ENCODE data around the gene SLC22A14. TPM values are rescaled to one million over a fixed set of nuclear protein-coding genes. Genes with fewer than 3 reads are reported as not detected.

The SLC22A14 gene
- total and polyA plus RNA-seq, 2 donors (not counting 1 experiment from before 2014, with no cell fraction given), result not detected

DNA sequence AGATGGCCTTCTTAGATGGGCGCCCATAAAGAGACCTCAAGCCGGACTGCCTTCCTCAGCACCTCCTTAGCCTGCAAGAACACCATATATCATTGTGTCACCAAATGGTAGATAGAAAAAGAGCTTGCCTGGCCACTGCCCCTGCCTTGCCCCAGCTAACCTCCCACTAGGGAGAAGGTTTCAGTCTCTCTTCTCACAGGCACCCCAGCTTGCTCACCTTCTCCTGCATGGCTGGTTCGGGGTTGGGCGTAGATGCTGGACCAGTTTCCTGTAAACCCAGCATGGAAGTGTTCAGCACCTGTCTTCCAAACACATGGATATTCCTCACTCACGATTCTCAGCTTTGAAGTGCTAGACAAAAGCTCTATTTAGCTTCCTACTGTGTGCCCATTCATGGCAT, 3.3 kb upstream of the SLC22A14 start:
- Histone ChIP-seq H3K9me3 (ENCODE audit: control extremely low read depth in 1 of 3, control insufficient read depth in 2 of 3, insufficient read depth in 1 of 3, low read length in 2 of 3) (no peaks in the 10 kb centered on the region), H3K9ac (ENCODE audit: low read length) (no peak overlapping the region), H3K4me2 (replicated peaks; ENCODE audit: low read depth, low read length, poor library complexity, severe bottlenecking) (no peak overlapping the region), H3K79me2 (ENCODE audit: control insufficient read depth, insufficient read depth, low read length) (no peaks in the 10 kb centered on the region), H3K27me3 (replicated peaks in 1 of 4; ENCODE audit: control extremely low read depth in 1 of 4, control insufficient read depth in 3 of 4, insufficient read depth in 4 of 4, low read length in 3 of 4) (no peaks in the 10 kb centered on the region), H2AFZ (ENCODE audit: insufficient read depth, low read depth, low read length, poor library complexity, severe bottlenecking) (no peak overlapping the region), H3K36me3 (replicated peaks in 1 of 2; ENCODE audit: control extremely low read depth in 1 of 2, control insufficient read depth in 1 of 2, extremely low read depth in 1 of 2, insufficient read depth in 2 of 2, low read length in 1 of 2) (no peaks in the 10 kb centered on the region), H4K20me1 (ENCODE audit: control insufficient read depth, insufficient read depth, low read length, poor library complexity, severe bottlenecking) (no peaks in the 10 kb centered on the region), H3K4me3 (ENCODE audit: control extremely low read depth in 1 of 5, extremely low read depth in 1 of 5, insufficient read depth in 1 of 5, low read depth in 2 of 5, low read length in 4 of 5) (no peak overlapping the region), H3K27ac (ENCODE audit: low read length in 2 of 2) (no peak overlapping the region), H3K4me1 (ENCODE audit: control insufficient read depth in 2 of 2, insufficient read depth in 2 of 2, low read length in 2 of 2) (no peaks in the 10 kb centered on the region)
- no peak overlapping the region for H3K27ac Mint-ChIP-seq
- no peak for ATAC-seq (ENCODE audit: low read depth)
- POLR2A ChIA-PET, result no interaction called here
- no peaks in the 10 kb centered on the region for H3K27me3 Mint-ChIP-seq
- CTCF ChIA-PET, result no interaction called here
- DNase-seq, result no peak
- intact Hi-C loops (cut with micrococcal nuclease), result no loop called here
- no peaks in the 10 kb centered on the region for H3K4me1 Mint-ChIP-seq
- no peak overlapping the region for H3K4me3 Mint-ChIP-seq
- TF ChIP-seq EZH2 (IDR thresholded peaks at IDR 0.05; ENCODE audit: borderline replicate concordance, insufficient read depth, low read depth, low read length, poor library complexity, severe bottlenecking), result no peak
- H3K9me3 Mint-ChIP-seq (ENCODE audit: insufficient read depth), result no peaks in the 10 kb centered on the region
- 95% methylated on average over 4 of the region's 5 CpGs for WGBS (ENCODE audit: insufficient coverage)

DNA sequence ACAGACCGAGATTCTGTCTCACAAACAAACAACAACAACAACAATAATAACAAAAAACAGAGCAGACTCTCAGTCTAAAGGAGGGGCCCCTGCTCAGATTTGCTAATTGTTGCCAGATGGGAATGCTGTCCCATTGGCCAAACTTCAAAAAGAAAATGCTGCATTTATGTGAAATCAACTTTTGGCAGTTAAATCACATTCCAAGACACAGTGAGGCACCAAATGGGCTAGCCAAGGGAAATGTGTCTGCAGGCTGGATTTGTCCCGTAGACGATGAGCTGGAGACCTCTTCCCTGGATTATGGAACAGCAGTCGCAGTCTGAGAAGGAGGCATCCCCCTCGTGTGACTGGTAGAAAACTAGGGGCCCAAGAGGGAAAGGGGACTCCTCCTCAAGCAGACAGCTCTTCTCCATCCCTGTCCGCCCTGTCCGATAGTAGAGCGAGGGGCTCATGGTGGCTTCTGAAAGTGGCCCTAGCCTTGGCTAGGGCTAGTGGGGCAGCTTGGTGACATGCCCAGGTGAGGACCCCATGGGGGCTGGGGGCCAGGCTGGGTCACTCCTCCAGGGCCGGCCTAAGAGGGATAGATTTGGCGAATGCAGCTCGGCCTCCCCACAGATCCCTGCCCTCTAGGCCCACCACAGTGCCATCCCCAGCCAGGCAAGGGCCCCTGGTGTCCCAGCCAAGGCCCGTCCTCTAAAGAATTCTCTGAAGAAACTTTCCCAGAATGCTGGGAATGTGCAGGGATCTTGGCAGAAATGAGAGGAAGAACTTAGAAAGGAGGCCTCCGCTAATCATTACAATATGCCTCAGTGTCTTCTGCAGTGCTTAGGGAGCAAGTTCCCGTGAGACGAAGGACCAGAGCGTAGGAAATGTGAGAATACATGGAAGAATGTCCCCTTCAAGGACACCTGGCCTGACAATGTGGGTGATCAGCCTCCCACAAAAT, 2.0 kb downstream of the SLC22A14 start:
- no peaks in the 10 kb centered on the region for H3K9me3 ChIP-seq (ENCODE audit: control extremely low read depth in 1 of 3, control insufficient read depth in 2 of 3, insufficient read depth in 1 of 3, low read length in 2 of 3)
- POLR2A ChIA-PET, result no interaction called here
- H3K27ac Mint-ChIP-seq, result no peak overlapping the region
- ATAC-seq (ENCODE audit: low read depth), result no peak
- H3K4me1 Mint-ChIP-seq, result no peaks in the 10 kb centered on the region
- CTCF ChIA-PET, result no interaction called here
- H3K9me3 Mint-ChIP-seq (ENCODE audit: insufficient read depth), result no peaks in the 10 kb centered on the region
- H3K27me3 ChIP-seq (replicated peaks in 1 of 4; ENCODE audit: control extremely low read depth in 1 of 4, control insufficient read depth in 3 of 4, insufficient read depth in 4 of 4, low read length in 3 of 4), result no peaks in the 10 kb centered on the region
- no peak overlapping the region for H3K27ac ChIP-seq (ENCODE audit: low read length in 2 of 2)
- H3K27me3 Mint-ChIP-seq, result peaks cover under 1% of the 10 kb centered on the region
- no peak overlapping the region for H3K9ac ChIP-seq (ENCODE audit: low read length)
- TF ChIP-seq EZH2 (IDR thresholded peaks at IDR 0.05; ENCODE audit: borderline replicate concordance, insufficient read depth, low read depth, low read length, poor library complexity, severe bottlenecking), result no peak
- TF ChIP-seq, protein P1, sequence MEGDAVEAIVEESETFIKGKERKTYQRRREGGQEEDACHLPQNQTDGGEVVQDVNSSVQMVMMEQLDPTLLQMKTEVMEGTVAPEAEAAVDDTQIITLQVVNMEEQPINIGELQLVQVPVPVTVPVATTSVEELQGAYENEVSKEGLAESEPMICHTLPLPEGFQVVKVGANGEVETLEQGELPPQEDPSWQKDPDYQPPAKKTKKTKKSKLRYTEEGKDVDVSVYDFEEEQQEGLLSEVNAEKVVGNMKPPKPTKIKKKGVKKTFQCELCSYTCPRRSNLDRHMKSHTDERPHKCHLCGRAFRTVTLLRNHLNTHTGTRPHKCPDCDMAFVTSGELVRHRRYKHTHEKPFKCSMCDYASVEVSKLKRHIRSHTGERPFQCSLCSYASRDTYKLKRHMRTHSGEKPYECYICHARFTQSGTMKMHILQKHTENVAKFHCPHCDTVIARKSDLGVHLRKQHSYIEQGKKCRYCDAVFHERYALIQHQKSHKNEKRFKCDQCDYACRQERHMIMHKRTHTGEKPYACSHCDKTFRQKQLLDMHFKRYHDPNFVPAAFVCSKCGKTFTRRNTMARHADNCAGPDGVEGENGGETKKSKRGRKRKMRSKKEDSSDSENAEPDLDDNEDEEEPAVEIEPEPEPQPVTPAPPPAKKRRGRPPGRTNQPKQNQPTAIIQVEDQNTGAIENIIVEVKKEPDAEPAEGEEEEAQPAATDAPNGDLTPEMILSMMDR (IDR thresholded peaks at IDR 0.05), result no peak
- no peaks in the 10 kb centered on the region for H3K79me2 ChIP-seq (ENCODE audit: control insufficient read depth, insufficient read depth, low read length)
- intact Hi-C loops (cut with micrococcal nuclease), result no loop called here
- H3K4me3 ChIP-seq (ENCODE audit: control extremely low read depth in 1 of 5, extremely low read depth in 1 of 5, insufficient read depth in 1 of 5, low read depth in 2 of 5, low read length in 4 of 5), result no peak overlapping the region
- no peak overlapping the region for H3K4me2 ChIP-seq (replicated peaks; ENCODE audit: low read depth, low read length, poor library complexity, severe bottlenecking)
- no peaks in the 10 kb centered on the region for H3K4me1 ChIP-seq (ENCODE audit: control insufficient read depth in 2 of 2, insufficient read depth in 2 of 2, low read length in 2 of 2)
- no peak for DNase-seq
- no peak overlapping the region for H3K4me3 Mint-ChIP-seq
- H2AFZ ChIP-seq (ENCODE audit: insufficient read depth, low read depth, low read length, poor library complexity, severe bottlenecking), result no peak overlapping the region
- 93% methylated on average over 12 of the region's 16 CpGs for WGBS (ENCODE audit: insufficient coverage)
- H3K36me3 ChIP-seq (replicated peaks in 1 of 2; ENCODE audit: control extremely low read depth in 1 of 2, control insufficient read depth in 1 of 2, extremely low read depth in 1 of 2, insufficient read depth in 2 of 2, low read length in 1 of 2), result no peaks in the 10 kb centered on the region
- H4K20me1 ChIP-seq (ENCODE audit: control insufficient read depth, insufficient read depth, low read length, poor library complexity, severe bottlenecking), result no peaks in the 10 kb centered on the region
